K562 (cell line): ENCODE measurements around the gene CCNL2. TPM values are rescaled to one million over a fixed set of nuclear protein-coding genes. Genes with fewer than 3 reads are reported as not detected.

Experiments used
- ARID1B ChIP-seq: fragments of 450-650 bp; IDR thresholded peaks from 2 replicates; pipeline ENCODE4 v1.6.1; 2016; ENCODE audit warnings: antibody characterized with exemption, mild to moderate bottlenecking, inconsistent platforms
- CBX2 ChIP-seq: fragments of 200-600 bp; sonication (generic); IDR thresholded peaks from one replicate; pipeline ENCODE4 v1.6.1; 2012; ENCODE audit warnings: mild to moderate bottlenecking, low read length, inconsistent platforms; ENCODE audit not compliant: insufficient read depth, poor library complexity, severe bottlenecking
- DDX20 ChIP-seq: fragments of 450-650 bp; IDR thresholded peaks from 2 replicates; pipeline ENCODE4 v1.6.1; 2016; ENCODE audit warnings: missing genetic modification characterization, low read depth, mild to moderate bottlenecking, missing compliant biosample characterization, moderate library complexity
- ESRRB ChIP-seq: fragments of 250-450 bp; sonication (Bioruptor Pico); IDR thresholded peaks from 2 replicates; pipeline ENCODE4 v1.5.0; 2020; ENCODE audit warnings: mild to moderate bottlenecking, moderate library complexity, borderline replicate concordance
- GATAD2A ChIP-seq: fragments of 450-650 bp; IDR thresholded peaks from 2 replicates; pipeline ENCODE4 v1.6.1; 2017
- GATAD2B ChIP-seq: fragments of 450-650 bp; IDR thresholded peaks from 2 replicates; pipeline ENCODE4 v1.6.1; 2017; ENCODE audit warnings: mild to moderate bottlenecking, borderline replicate concordance
- MLX ChIP-seq, 2 experiments: fragments of 450-650 bp in 1 of 2; sonication (generic) in 1 of 2; formaldehyde crosslinking; conservative IDR thresholded peaks; 2 replicates each; pipeline versions ENCODE4 v1.4.0 to v1.8.1; 2020 to 2022; ENCODE audit warnings: mild to moderate bottlenecking in 1 of 2, missing genetic modification reagents in 1 of 2
- RBM14 ChIP-seq: fragments of 200-400 bp; formaldehyde crosslinking; IDR thresholded peaks from 2 replicates; pipeline ENCODE4 v1.6.1; 2018; ENCODE audit warnings: low read depth, mild to moderate bottlenecking, low read length, moderate library complexity, borderline replicate concordance; ENCODE audit not compliant: insufficient read depth
- RHOXF2B ChIP-seq: fragments of 250-450 bp; sonication (Bioruptor Pico); conservative IDR thresholded peaks from 2 replicates; pipeline ENCODE4 v1.5.1; 2021
- U2AF1 ChIP-seq: fragments of 200-400 bp; formaldehyde crosslinking; optimal IDR thresholded peaks from 2 replicates; pipeline ENCODE3; 2017; ENCODE audit warnings: mild to moderate bottlenecking, low read depth, low read length, moderate library complexity
- ZFP1 ChIP-seq: fragments of 450-650 bp; formaldehyde crosslinking; IDR thresholded peaks from 2 replicates; pipeline ENCODE4 v1.4.0; 2020; ENCODE audit warnings: mild to moderate bottlenecking, mixed read lengths
- ZKSCAN1 ChIP-seq: fragments of 150-350 bp; IDR thresholded peaks from 2 replicates; pipeline ENCODE4 v1.6.1; 2016; ENCODE audit warnings: low read depth, low read length
- ZNF165 ChIP-seq: fragments of 250-450 bp; sonication (Bioruptor Pico); IDR thresholded peaks from 2 replicates; pipeline ENCODE4 v1.4.0; 2020; ENCODE audit warnings: borderline replicate concordance
- ZNF212 ChIP-seq: fragments of 450-650 bp; formaldehyde crosslinking; IDR thresholded peaks from 2 replicates; pipeline ENCODE4 v1.4.0; 2020; ENCODE audit warnings: mild to moderate bottlenecking
- ZNF384 ChIP-seq: IDR thresholded peaks from 2 replicates; pipeline ENCODE4 v1.6.1; 2012; ENCODE audit warnings: low read depth, low read length, improper control_type of control experiment
- ZNF444 ChIP-seq: fragments of 250-450 bp; sonication (Bioruptor Pico); IDR thresholded peaks from 2 replicates; pipeline ENCODE4 v1.4.0; 2020; ENCODE audit warnings: mild to moderate bottlenecking, moderate library complexity
- ZNF830 ChIP-seq: fragments of 250-450 bp; sonication (Bioruptor Pico); IDR thresholded peaks from 2 replicates; pipeline ENCODE4 v1.5.0; 2021; ENCODE audit warnings: mild to moderate bottlenecking
- polyA plus RNA-seq, 8 experiments: library from polyadenylated mRNA; depleted of rRNA in 4 of 8; stranded (reverse) in 5 of 8; unstranded in 3 of 8; fragments of >200 nt; fragmentation: Nextera tagmentation in 2 of 8; fragmentation: Illumina TruSeq in 1 of 8; extraction: Ambion mirVana in 2 of 8; extraction: Trizol in 1 of 8; gene quantifications; 2 replicates each; pipeline versions ENCODE4 v1.2.1 to v1.2.3, GENCODE V29; 2011 to 2014; ENCODE audit warnings: inconsistent platforms in 1 of 8, missing spikeins in 1 of 8
- total RNA-seq, 7 experiments: library from RNA; depleted of rRNA in 6 of 7; stranded (reverse); fragments of >200 nt in 6 of 7; fragmentation: Illumina TruSeq in 2 of 7; extraction: Trizol in 2 of 7; gene quantifications; 2 replicates each; pipeline versions ENCODE4 v1.2.1 to v1.2.3, GENCODE V29; 2011 to 2021; ENCODE audit warnings: low replicate concordance in 1 of 7
- TF ChIP-seq, protein P1 (sequence below), 2 experiments: IDR thresholded peaks; 2 replicates each; pipeline ENCODE4 v1.6.1; 2011; ENCODE audit warnings: borderline replicate concordance in 1 of 2, control low read depth in 1 of 2, low read depth in 1 of 2, low read length in 1 of 2, mild to moderate bottlenecking in 1 of 2, mixed read lengths in 1 of 2, moderate library complexity in 1 of 2; ENCODE audit not compliant: insufficient read depth in 1 of 2, insufficient read length in 1 of 2, poor library complexity in 1 of 2, severe bottlenecking in 1 of 2; ENCODE audit errors: extremely low read depth in 1 of 2
- TF ChIP-seq, protein P2 (sequence below): sonication (generic); formaldehyde crosslinking; IDR thresholded peaks from 2 replicates; pipeline ENCODE4 v1.8.1; 2023; ENCODE audit warnings: mild to moderate bottlenecking, missing genetic modification reagents
- TF ChIP-seq, protein P3 (sequence below): sonication (generic); formaldehyde crosslinking; IDR thresholded peaks from 2 replicates; pipeline ENCODE4 v1.8.0; 2022; ENCODE audit warnings: missing genetic modification reagents, mild to moderate bottlenecking, moderate library complexity, borderline replicate concordance

CCNL2 gene
- total and polyA plus RNA-seq, 9 of the 15 experiments (the other 6 are each of a cell fraction or from before 2014, with no cell fraction given): 2.8 to 287 (median 94.5) TPM

GRCh38 chr1:1399187-1399871 lies at the start of gene CCNL2 (continued):
- TF ChIP-seq, protein P1, sequence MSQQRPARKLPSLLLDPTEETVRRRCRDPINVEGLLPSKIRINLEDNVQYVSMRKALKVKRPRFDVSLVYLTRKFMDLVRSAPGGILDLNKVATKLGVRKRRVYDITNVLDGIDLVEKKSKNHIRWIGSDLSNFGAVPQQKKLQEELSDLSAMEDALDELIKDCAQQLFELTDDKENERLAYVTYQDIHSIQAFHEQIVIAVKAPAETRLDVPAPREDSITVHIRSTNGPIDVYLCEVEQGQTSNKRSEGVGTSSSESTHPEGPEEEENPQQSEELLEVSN (IDR thresholded peaks at IDR 0.05; ENCODE audit: borderline replicate concordance in 1 of 2, extremely low read depth in 1 of 2, insufficient read depth in 1 of 2, insufficient read length in 1 of 2, low read depth in 1 of 2, low read length in 1 of 2, poor library complexity in 1 of 2, severe bottlenecking in 1 of 2): no peak
- TF ChIP-seq ZNF212 (0 out of 2 replicates have a peak, but pooled peaks have one; percentile 84), ARID1B (no peak; the same call in 1 of the 2 replicates), ZNF830 (CRISPR knock-in tag) (no peak; the same call in 1 of the 2 replicates), ZNF384 (no peak), GATAD2A (no peak), U2AF1 (no peak), CBX2 (no peak), ZFP1 (CRISPR knock-in tag) (0 out of 2 replicates have a peak, but pooled peaks have one; percentile 7), ZKSCAN1 (no peak; the same call in 1 of the 2 replicates), GATAD2B (no peak), ESRRB (CRISPR knock-in tag) (no peak), RHOXF2B (CRISPR knock-in tag) (0 out of 2 replicates have a peak, but pooled peaks have one; percentile 52), ZNF165 (0 out of 2 replicates have a peak, but pooled peaks have one; percentile 15), DDX20 (no peak), RBM14 (peak; percentile 74; the same call in 1 of the 2 replicates), MLX (CRISPR knock-in tag; conservative IDR thresholded peaks at IDR 0.05) (0 out of 4 replicates have a peak, but pooled peaks of 1 of the 2 experiments have one; percentile 9), ZNF444 (CRISPR knock-in tag) (no peak)
- TF ChIP-seq, protein P2, sequence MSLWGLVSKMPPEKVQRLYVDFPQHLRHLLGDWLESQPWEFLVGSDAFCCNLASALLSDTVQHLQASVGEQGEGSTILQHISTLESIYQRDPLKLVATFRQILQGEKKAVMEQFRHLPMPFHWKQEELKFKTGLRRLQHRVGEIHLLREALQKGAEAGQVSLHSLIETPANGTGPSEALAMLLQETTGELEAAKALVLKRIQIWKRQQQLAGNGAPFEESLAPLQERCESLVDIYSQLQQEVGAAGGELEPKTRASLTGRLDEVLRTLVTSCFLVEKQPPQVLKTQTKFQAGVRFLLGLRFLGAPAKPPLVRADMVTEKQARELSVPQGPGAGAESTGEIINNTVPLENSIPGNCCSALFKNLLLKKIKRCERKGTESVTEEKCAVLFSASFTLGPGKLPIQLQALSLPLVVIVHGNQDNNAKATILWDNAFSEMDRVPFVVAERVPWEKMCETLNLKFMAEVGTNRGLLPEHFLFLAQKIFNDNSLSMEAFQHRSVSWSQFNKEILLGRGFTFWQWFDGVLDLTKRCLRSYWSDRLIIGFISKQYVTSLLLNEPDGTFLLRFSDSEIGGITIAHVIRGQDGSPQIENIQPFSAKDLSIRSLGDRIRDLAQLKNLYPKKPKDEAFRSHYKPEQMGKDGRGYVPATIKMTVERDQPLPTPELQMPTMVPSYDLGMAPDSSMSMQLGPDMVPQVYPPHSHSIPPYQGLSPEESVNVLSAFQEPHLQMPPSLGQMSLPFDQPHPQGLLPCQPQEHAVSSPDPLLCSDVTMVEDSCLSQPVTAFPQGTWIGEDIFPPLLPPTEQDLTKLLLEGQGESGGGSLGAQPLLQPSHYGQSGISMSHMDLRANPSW: peak; percentile 71; the same call in 1 of the 2 replicates
- TF ChIP-seq, protein P3, sequence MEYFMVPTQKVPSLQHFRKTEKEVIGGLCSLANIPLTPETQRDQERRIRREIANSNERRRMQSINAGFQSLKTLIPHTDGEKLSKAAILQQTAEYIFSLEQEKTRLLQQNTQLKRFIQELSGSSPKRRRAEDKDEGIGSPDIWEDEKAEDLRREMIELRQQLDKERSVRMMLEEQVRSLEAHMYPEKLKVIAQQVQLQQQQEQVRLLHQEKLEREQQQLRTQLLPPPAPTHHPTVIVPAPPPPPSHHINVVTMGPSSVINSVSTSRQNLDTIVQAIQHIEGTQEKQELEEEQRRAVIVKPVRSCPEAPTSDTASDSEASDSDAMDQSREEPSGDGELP: peak; percentile 90
